Measurements from ENCODE around the gene STAC3. TPM values are rescaled to one million over a fixed set of nuclear protein-coding genes. Genes with fewer than 3 reads are reported as not detected.

The STAC3 gene
- total and polyA plus RNA-seq, 2 of the 8 experiments (the other 6 are each of a cell fraction or from before 2014, with no cell fraction given), result 0.70 to 1.3 TPM

DNA sequence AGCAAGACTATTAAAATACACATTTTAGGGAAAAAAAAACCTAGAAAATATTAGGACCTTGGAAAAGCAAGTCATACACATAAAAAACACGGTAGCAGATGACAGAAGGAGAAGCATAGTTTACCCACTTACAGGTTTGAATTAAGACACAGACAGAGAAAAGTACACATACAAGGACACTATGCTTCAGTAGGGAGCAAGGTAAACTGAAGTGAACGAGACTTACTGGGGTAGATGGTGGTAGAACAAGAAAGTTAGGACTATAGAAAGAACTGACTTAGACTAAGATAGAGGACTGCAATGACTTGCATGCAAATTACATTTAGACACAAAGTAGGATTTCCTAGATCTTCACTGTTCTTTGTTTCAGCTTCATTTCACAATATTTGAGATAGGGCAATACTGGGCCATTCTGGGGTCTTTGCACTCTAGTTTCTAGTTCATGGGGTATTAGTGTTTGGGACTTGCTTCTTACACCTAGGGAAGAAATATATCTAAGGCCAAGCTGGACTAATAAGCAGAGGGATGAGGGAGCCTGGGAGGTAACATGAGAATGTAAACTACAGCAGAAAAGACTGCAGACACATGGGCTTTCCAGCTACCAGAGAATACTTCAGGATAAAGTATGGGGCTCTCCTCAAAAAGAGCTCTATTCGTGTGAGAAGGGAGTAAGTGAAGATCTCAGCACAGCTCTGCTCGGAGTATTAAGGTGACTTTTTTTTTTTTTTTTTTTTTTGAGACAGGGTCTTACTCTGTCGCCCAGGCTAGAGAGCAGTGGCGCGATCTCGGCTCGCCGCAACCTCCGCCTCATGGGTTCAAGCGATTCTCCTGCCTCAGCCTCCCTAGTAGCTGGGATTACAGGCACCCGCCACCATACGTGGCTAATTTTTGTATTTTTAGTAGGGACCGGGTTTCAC lies 27.7 kb upstream of the STAC3 start:
- TF ChIP-seq ASH2L (IDR thresholded peaks at IDR 0.05; ENCODE audit: low read length), result no peak
- no peak for TF ChIP-seq CEBPB (IDR thresholded peaks at IDR 0.05; ENCODE audit: low read depth, low read length)
- no peak for TF ChIP-seq KDM5A (IDR thresholded peaks at IDR 0.05; ENCODE audit: low read length)
- no peak for TF ChIP-seq CBX5 (IDR thresholded peaks at IDR 0.05; ENCODE audit: low read depth, low read length)
- no peak for TF ChIP-seq RFX5 (IDR thresholded peaks at IDR 0.05; ENCODE audit: borderline replicate concordance, low read depth, low read length)
- TF ChIP-seq TEAD4 (IDR thresholded peaks at IDR 0.05; ENCODE audit: low read depth, low read length), result no peak
- no peak for TF ChIP-seq SIX5 (IDR thresholded peaks at IDR 0.05; ENCODE audit: low read depth, low read length)
- TF ChIP-seq JUN (IDR thresholded peaks at IDR 0.05; ENCODE audit: low read depth, low read length), result no peak
- no peak for TF ChIP-seq BACH1 (IDR thresholded peaks at IDR 0.05; ENCODE audit: low read length)
- TF ChIP-seq ZNF274 (IDR thresholded peaks at IDR 0.05; ENCODE audit: borderline replicate concordance, extremely low read depth, low read length), result no peak
- no peak overlapping the region for H2BK15ac ChIP-seq (ENCODE audit: low read length)
- 92% methylated on average over 5 of the region's 15 CpGs; no CpG with 5 or more reads in 1 of the 2 experiments for WGBS, 2 experiments (ENCODE audit: extremely low coverage in 1 of 2, insufficient coverage in 1 of 2, insufficient read length in 1 of 2, insufficient replicate concordance in 2 of 2, low coverage in 1 of 2, low lambda C conversion rate in 2 of 2, missing lambda C conversion rate in 1 of 2)

More for the DNA sequence above, 27.7 kb upstream of the STAC3 start:
- Histone ChIP-seq H3K9ac (replicated peaks in 1 of 4; ENCODE audit: extremely low read depth in 1 of 4, low read depth in 3 of 4, low read length in 3 of 4) (no peak overlapping the region; a peak in 1 of 7 replicates), H3K27me3 (replicated peaks in 1 of 4; ENCODE audit: control insufficient read depth in 3 of 4, extremely low read depth in 1 of 4, insufficient read depth in 3 of 4, low read length in 3 of 4) (no peaks in the 10 kb centered on the region), H3K23me2 (ENCODE audit: low read depth, low read length) (no peaks in the 10 kb centered on the region), H4K5ac (ENCODE audit: insufficient read length, low read depth, low read length) (no peak overlapping the region), H3K79me2 (ENCODE audit: control insufficient read depth in 1 of 2, insufficient read depth in 2 of 2, low read length in 2 of 2) (no peaks in the 10 kb centered on the region), H2BK5ac (ENCODE audit: low read depth, low read length) (no peak overlapping the region), H3K56ac (replicated peaks; ENCODE audit: insufficient read length, low read depth, low read length) (no peak overlapping the region), H2BK12ac (ENCODE audit: low read depth, low read length) (no peak overlapping the region), H3K4ac (replicated peaks; ENCODE audit: insufficient read length, low read depth, low read length) (no peak overlapping the region), H3K79me1 (ENCODE audit: low read depth, low read length) (no peaks in the 10 kb centered on the region), H2BK120ac (replicated peaks; ENCODE audit: low read depth, low read length) (no peak overlapping the region), H2AFZ (ENCODE audit: low read length) (no peak overlapping the region), H3K9me3 (ENCODE audit: insufficient read depth in 2 of 2, low read depth in 1 of 2, low read length in 1 of 2) (no peaks in the 10 kb centered on the region), H3K4me2 (ENCODE audit: insufficient read depth in 1 of 2, low read depth in 2 of 2, low read length in 2 of 2) (no peak overlapping the region), H3K4me1 (replicated peaks in 1 of 4; ENCODE audit: control insufficient read depth in 3 of 4, insufficient read depth in 4 of 4, low read length in 3 of 4) (0 out of 7 replicates have a peak, but pooled peaks cover 0 to 2% (median 0%) of the 10 kb centered on the region in 4 experiments), H3K23ac (ENCODE audit: insufficient read length) (no peak overlapping the region), H3K18ac (ENCODE audit: extremely low read depth, low read length) (no peak overlapping the region), H2AK5ac (ENCODE audit: low read depth, low read length) (no peak overlapping the region), H2BK20ac (ENCODE audit: low read length) (no peak overlapping the region), H4K91ac (replicated peaks; ENCODE audit: insufficient read length, low read length) (no peak overlapping the region), H3K4me3 (ENCODE audit: extremely low read depth in 1 of 4, insufficient read depth in 2 of 4, low read depth in 3 of 4, low read length in 4 of 4) (no peak overlapping the region), H3K27ac (ENCODE audit: low read depth, low read length) (no peak overlapping the region), H4K20me1 (replicated peaks in 1 of 2; ENCODE audit: control insufficient read depth in 1 of 2, insufficient read depth in 2 of 2, low read length in 2 of 2) (no peaks in the 10 kb centered on the region), H3K36me3 (ENCODE audit: control insufficient read depth in 2 of 4, insufficient read depth in 4 of 4, low read length in 3 of 4) (peaks cover 0 to 8% (median 4%) of the 10 kb centered on the region in 4 experiments; a peak in 5 of 8 replicates), H4K8ac (ENCODE audit: extremely low read depth, insufficient read depth, low read length) (no peak overlapping the region), H3K14ac (ENCODE audit: insufficient read length) (no peak overlapping the region)
- CTCF ChIA-PET (ENCODE audit: partially characterized antibody), result interaction anchor here (0.7 to 4.2 kb wide), 10 partner anchors 7 to 180 kb away, joined by 3 to 36 read pairs (median 8); no protein-coding TSS in a partner anchor
- DNase-seq (ENCODE audit: low read depth in 1 of 2, low spot score in 2 of 2), result no peak
- POLR2A ChIA-PET (ENCODE audit: partially characterized antibody), result interaction anchor here (0.5 to 1.2 kb wide), 2 partner anchors 17 to 179 kb away, joined by 3 read pairs; no protein-coding TSS in a partner anchor
- FAIRE-seq, result no peak
